ENCODE results near the gene SYP.

Gene SYP

DNA sequence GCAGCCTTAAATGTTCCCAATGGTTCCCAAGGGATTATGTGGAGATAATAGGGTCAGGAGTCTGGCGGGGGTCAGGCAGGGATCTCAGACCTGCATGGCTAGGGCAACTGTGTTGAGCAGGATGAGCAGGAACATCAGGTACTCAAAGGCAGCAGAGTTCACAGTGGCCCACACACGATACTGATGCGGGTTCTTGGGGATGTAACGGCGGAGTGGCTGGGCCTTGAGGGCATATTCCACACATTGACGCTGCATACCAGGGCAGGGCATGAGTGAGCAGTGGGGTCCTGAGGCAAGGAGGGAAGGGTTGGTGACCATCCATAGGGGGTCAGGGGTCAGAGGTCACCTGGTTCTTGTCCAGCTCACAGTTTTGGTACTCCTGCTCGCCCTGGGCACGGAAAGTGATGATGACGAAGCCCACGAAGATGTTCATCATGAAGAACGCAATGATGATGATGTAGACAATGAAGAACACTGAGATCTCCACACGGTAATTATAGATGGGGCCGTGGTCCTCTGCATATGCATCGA is 15.1 kb upstream of the SYP start:
- no peak for DNase-seq

DNA sequence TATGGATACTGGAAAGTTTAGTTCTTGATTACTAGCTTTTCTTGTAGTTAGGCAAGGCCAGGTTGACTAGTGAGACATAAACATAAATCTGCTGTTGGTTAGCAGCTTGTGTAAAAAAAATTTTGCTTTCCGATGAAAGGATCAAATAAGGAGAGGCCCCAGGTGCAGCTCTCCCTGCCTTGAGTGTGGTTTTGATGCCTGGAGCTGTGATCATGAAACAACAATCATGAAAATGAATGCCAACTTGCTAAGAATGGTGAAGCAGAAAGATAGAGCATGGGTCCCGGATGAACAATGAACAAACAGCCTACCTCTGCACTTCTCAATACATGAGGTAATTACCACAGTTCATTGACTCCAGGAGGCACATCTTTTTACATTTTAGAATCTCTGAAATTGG is 14.4 kb upstream of the SYP start:
- DNase-seq: no peak

GRCh38 chrX:49212861-49213260 is 12.9 kb upstream of the SYP start:
- DNase-seq: no peak

- no peak for DNase-seq
Measured at GRCh38 chrX:49212209-49212608, 12.2 kb upstream of the SYP start.

DNA sequence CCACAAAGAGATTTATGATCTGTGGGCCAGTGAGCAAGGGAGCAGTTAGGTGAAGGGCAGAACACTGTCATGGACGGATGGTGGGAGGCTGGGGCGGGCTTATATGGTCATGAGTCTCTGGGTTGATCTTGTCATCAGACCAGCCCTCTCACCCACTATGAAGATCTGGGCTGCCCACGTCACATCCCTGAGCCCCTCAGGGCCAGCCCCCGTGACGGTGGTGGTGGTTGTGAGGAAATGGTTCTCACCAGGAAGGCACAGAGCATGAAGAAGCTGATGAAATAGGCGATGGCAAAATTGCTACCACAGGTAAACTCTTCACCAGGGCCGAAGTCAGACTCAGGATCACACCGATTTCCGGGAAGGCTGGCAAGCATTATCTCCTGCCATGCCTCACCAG is 11.1 kb upstream of the SYP start:
- no peak for DNase-seq

- DNase-seq: no peak
Measured at GRCh38 chrX:49210406-49210805, 10.4 kb upstream of the SYP start.

DNA sequence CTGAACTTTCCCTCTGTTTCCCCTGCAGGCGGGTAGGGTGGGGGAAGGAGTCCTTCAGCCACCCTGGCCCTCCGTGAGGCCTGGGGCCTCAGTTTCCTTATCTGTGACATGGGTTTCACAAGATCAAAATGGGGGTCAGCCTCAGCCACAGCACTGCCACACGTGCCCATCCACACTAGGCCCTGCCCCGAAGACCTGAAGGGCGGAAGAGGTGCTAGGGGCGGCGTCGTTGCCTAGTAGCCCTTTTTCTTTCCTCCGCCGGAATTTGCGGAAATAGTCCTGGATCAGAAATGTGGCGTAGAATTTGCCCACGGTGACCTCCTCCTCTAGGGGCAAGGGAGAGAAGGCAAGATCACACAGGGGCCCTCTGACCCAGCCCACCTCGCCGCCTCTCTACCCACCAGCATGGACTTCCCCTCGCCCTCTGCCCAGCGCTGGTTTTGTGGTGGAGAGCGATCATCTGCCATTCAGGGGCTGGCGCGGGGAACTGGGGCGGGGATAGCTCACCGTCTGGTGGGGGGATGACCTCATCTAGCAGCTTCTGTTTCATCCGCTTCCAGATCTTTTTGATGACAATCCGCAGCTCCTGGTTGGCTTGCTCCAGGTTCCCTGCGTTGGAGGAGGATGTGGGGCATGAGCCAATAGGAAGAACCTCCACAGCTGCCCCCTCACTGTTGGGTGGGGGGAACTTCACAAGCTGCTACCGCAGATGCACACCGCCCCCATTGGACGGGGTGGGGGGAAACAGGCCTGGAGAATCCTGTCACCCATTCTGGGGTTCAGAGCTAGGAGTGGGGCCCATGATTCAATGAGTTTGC is 9.7 kb upstream of the SYP start:
- no peak for DNase-seq

DNA sequence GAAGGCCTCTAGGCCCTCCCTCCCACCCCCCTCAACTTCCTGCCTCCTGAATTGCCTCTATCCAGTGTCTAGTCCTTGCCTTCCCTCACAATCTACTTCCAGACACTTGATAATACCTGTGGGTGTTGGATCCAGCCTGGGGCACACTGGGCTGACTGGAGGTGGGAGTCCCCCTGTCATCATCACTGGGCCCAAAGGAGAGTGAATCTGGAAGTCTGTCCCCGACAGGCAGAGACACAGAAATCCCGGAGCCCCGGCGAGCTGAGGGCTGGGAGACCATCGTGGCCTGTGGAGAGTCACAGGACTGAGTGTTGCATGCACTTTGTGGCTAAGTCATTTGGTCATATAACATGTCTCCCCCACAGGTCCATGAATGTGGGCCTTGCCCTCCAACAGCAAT is 8.4 kb upstream of the SYP start:
- DNase-seq: no peak

DNA sequence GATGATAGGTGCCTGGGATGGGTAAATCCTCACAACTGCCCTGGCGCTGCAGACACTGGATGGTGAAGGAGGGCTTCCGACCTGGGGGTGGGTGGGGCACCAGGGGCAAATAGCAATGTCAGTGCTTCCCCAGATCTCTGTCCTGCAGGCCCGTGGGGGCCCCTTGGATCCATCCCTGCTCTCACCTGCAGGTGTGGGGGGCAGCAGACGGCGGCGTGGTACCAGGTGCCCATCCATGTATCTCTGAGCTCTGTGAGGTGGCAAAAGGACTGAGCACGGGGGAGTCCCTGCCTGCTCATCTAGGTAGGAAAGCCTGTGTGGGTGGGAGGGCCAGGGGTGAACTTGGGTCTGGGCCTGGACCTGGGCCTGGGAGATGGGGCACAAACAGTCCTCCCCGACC is 6.5 kb upstream of the SYP start:
- no peak for DNase-seq

DNA sequence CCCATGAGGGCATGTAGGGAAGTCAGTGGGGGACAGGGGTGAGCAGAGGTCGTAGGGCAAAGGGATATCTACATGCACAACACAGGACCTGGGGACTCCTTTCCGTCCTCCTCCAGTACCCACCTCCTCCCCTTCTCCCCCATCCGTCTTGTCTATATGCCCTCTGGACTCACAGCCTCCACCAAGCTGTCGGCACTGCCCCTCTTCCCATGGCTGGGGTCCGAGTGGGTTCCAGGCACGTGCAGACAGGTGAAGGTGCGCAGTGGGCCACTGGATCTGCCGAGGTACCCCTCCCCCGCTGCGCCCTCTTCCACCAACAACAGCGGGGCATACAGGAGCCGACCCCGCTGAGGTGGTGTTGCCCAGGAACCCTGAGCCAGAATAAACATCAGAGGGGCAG is 5.5 kb upstream of the SYP start:
- DNase-seq: no peak

DNA sequence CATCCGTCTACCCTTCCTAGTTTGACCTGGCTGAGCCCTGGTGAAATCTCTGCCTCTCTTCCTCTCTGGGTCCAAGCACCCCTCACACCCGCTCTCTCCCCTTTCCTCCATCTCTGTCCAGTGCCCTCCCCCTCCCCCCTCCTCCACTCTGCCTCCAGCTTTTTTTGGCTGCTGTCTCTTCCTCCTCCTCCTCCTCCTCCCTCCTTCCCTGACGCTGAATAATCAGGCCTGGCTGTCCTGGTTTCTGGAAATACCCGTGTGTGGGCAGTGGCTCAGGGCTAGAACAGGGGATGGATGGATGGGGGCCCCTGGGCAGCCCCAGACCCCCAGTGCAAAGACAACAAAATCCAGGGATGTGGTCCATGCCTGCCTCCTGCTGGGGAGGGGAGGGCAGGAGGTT is 4.7 kb upstream of the SYP start:
- DNase-seq: no peak

GRCh38 chrX:49204017-49204416 is 4.0 kb upstream of the SYP start:
- no peak for DNase-seq

- no peak for DNase-seq
Measured at GRCh38 chrX:49203536-49203935, 3.5 kb upstream of the SYP start.

GRCh38 chrX:49202022-49202421 is 2.0 kb upstream of the SYP start:
- no peak for DNase-seq

- DNase-seq: no peak
Measured at GRCh38 chrX:49199315-49199595, 738 bp downstream of the SYP start.

DNA sequence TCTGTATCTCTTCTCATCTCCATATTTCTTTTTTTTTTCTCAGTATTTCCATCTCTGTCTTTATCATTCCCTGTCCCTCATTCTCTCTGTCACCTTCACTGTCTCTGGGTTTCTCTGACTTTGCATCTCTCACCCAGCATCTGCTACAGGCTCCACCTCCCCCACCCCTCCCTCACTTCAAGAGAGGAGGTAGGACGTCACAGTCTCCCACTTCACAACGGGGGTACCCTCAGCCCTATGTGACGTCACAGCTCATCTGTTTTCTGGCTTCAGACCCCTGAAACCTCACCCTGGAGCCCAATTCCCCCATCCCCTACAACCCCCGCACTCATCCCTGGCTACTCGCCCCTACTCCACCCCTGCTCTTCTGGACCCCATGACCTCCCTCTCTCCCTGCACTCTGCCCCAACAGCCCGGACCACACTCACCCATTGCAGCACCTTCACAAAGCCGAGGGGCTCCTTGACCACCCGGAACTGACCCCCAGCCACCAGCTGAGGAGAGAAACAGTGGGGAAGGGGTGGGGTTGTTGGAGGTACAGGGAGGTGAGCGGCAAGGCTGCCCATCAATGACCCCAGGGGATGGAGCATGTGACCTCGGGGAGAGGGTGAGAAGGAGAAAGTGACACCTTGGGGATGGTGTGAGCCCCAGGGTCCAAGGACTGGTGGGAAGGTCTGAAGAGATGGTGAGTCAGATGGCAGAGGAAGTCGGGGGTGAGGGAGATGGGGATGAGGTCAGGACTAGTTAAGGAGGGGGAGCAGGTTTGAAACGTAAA is 1.3 kb downstream of the SYP start:
- DNase-seq: no peak

DNA sequence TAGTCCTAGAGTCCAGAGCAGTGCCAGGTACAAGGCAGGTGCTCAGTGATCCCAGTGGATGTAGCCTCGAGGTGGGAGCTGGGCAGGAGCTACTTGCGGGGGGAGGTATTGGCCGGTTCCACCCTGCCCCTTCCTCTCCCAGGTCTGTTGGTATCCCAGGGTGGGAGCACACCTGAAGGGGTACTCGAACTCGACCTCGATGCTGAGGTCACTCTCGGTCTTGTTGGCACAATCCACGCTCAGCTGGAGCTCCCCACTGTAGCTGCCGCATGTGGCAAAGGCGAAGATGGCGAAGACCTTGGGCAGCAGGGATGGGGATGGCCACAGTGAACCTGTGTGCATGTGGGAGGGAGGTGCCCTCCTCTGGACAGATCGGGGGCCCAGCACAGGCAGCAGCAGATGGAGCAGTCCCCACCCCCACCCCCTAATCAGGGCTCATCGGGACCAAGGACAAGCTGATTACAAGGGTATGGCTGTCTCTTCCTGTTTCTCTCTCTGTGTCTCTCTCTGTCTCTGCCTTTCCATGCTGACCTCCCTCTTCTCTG is 2.4 kb downstream of the SYP start:
- no peak for DNase-seq

GRCh38 chrX:49193542-49193964 is 6.4 kb downstream of the SYP start:
- DNase-seq: peak; percentile 12

- DNase-seq: peak; percentile 57
Measured at GRCh38 chrX:49192722-49193328, 7.2 kb downstream of the SYP start.

GRCh38 chrX:49191574-49192011 is 8.4 kb downstream of the SYP start:
- DNase-seq: peak; percentile 42

DNA sequence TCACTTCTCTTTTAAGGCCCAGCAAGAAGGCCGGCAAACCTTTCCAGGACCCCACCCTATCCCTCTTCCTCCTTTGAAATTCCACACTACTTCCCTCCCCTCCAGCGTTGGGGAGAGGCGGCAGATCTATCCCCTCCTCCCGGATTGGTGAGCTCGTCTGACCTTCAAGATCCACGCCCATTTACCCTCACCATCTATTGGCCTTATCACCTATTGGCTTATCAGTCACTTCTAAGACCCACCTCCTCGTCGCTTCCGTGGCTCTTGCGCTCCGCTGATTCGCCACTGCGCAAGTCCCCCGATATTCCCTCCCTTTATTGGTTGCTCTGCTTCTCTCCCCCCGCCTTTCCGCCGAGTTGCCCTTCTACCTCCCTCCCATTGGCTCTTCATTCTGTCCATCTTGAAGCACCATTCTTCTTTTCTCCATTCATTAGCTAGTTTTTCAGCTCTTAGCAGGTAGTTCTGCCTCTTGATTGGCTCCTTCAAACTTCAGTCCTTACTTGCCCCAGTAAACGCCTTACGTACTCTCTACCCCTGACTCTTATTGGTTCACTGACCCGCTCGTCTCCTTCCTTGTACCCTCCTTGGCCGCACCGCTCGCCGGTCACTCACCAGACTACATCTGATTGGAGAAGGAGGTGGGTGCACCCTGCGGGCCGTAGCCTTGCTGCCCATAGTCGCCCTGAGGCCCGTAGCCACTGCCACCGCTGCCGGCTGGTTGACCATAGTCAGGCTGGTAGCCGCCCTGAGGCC is 9.0 kb downstream of the SYP start:
- peak; percentile 93 for DNase-seq

DNA sequence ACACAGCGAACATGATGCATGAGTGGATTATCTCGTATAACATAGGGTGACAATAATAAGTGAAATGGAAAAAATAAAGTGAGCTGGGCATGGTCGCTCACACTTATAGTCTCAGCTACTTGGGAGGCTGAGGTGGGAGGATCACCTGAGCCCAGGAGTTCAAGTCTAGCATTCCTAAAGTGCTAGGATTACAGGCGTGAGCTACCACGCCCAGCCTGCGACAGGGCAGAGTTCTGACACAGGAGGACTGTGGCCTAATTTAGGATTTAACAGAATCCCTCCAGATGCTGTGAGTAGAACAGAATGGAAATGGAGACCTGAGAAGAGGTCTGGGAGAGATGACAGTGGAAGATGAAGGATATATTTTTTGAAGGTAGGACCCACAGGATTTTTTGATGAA is 10.4 kb downstream of the SYP start:
- DNase-seq: no peak

All from activated CD4-positive, alpha-beta T cell treated with anti-CD3 and anti-CD28 coated beads, Interleukin-2, Interleukin-6, amounts not matched to agents 100 ng/mL and 50 ng/mL, durations not matched to agents 16 hours and 8 hours (primary cell).